Measurements from ENCODE around the gene RPL37.

The RPL37 gene

DNA sequence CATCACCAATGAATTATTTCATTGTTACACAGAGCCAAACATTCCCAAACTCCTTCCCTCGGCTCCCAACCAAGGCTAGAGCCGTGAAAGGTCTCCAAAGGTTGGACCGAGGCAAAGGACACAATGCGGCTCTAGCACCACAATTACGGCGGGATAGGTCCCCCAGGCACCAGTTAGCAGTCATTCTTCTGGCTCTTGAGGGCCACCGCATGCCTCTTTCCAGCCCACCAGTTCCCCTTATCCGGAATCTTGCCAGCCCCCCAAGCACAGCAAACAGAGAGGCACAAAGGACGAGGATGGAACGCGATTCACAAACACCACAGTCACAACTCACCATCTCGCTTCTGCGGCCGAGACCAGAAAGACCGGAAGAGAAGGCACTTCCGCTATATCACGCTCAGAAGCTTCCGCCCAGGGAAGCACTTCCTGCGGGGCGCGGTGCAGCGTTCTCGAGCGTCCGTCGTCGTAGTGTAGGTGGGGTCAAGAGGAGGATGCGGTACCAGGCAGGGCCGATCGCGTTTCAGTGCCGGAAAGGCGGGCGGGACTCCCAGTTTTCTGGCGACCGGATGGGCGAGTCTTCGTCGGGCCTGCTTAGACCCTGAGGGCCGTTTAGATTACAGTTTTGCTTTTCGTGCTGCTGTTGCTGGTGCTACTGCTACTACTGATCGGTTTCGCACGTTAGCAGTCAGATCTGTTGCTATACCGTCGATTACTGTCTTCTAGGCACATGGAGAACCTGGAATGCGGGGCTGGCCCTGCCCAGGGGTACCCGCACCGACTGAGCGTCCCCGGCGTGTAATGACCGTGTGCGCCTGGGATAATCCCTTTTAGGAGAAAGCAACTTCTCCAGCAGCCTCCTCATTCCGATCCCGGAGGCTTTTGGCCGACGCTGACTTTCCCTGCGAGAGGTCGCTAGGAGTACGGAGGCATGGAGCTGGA lies at the start of gene RPL37 (continued):
- TF ChIP-seq, protein P1, sequence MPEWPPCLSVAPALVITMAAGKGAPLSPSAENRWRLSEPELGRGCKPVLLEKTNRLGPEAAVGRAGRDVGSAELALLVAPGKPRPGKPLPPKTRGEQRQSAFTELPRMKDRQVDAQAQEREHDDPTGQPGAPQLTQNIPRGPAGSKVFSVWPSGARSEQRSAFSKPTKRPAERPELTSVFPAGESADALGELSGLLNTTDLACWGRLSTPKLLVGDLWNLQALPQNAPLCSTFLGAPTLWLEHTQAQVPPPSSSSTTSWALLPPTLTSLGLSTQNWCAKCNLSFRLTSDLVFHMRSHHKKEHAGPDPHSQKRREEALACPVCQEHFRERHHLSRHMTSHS (tag by site-specific recombination; IDR thresholded peaks at IDR 0.05), result no peak
- TF ChIP-seq ZNF623 (tag by site-specific recombination; IDR thresholded peaks at IDR 0.05) (peak; percentile 40; the same call in 1 of the 2 replicates), ZNF585B (tag by site-specific recombination; IDR thresholded peaks at IDR 0.05) (no peak; the same call in 1 of the 2 replicates), ZNF175 (tag by site-specific recombination; IDR thresholded peaks at IDR 0.05) (no peak), SCRT1 (tag by site-specific recombination; IDR thresholded peaks at IDR 0.05; ENCODE audit: borderline replicate concordance) (0 out of 2 replicates have a peak, but pooled peaks have one; percentile 23), GFI1B (tag by site-specific recombination; IDR thresholded peaks at IDR 0.05) (no peak; the same call in 1 of the 2 replicates), ZNF521 (tag by site-specific recombination; IDR thresholded peaks at IDR 0.05) (no peak), ZNF157 (tag by site-specific recombination; IDR thresholded peaks at IDR 0.05) (no peak), ZNF132 (tag by site-specific recombination; IDR thresholded peaks at IDR 0.05; ENCODE audit: borderline replicate concordance) (no peak), ZNF184 (tag by site-specific recombination; IDR thresholded peaks at IDR 0.05) (peak; percentile 82), ZNF426 (tag by site-specific recombination; IDR thresholded peaks at IDR 0.05) (no peak), ZNF211 (tag by site-specific recombination; IDR thresholded peaks at IDR 0.05; ENCODE audit: low read depth) (no peak), ZNF341 (tag by site-specific recombination; IDR thresholded peaks at IDR 0.05; ENCODE audit: low read depth) (peak; percentile 57), ZFP3 (tag by site-specific recombination; IDR thresholded peaks at IDR 0.05; ENCODE audit: low read depth) (no peak), ZNF610 (tag by site-specific recombination; IDR thresholded peaks at IDR 0.05; ENCODE audit: borderline replicate concordance) (peak; percentile 93), ZNF596 (tag by site-specific recombination; IDR thresholded peaks at IDR 0.05) (no peak), ZSCAN30 (tag by site-specific recombination; IDR thresholded peaks at IDR 0.05) (peak; percentile 100), ZNF626 (tag by site-specific recombination; IDR thresholded peaks at IDR 0.05) (peak; percentile 64; the same call in 1 of the 2 replicates), ZNF660 (tag by site-specific recombination; IDR thresholded peaks at IDR 0.05) (peak; percentile 100), KLF10 (tag by site-specific recombination; IDR thresholded peaks at IDR 0.05) (peak; percentile 83; the same call in 1 of the 2 replicates), HOXD13 (CRISPR knock-in tag; IDR thresholded peaks at IDR 0.05; ENCODE audit: borderline replicate concordance) (no peak; the same call in 1 of the 2 replicates)
- TF ChIP-seq, protein P2, sequence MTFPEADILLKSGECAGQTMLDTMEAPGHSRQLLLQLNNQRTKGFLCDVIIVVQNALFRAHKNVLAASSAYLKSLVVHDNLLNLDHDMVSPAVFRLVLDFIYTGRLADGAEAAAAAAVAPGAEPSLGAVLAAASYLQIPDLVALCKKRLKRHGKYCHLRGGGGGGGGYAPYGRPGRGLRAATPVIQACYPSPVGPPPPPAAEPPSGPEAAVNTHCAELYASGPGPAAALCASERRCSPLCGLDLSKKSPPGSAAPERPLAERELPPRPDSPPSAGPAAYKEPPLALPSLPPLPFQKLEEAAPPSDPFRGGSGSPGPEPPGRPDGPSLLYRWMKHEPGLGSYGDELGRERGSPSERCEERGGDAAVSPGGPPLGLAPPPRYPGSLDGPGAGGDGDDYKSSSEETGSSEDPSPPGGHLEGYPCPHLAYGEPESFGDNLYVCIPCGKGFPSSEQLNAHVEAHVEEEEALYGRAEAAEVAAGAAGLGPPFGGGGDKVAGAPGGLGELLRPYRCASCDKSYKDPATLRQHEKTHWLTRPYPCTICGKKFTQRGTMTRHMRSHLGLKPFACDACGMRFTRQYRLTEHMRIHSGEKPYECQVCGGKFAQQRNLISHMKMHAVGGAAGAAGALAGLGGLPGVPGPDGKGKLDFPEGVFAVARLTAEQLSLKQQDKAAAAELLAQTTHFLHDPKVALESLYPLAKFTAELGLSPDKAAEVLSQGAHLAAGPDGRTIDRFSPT (tag by site-specific recombination; IDR thresholded peaks at IDR 0.05), result peak; percentile 77; the same call in 1 of the 2 replicates
- TF ChIP-seq, protein P3, sequence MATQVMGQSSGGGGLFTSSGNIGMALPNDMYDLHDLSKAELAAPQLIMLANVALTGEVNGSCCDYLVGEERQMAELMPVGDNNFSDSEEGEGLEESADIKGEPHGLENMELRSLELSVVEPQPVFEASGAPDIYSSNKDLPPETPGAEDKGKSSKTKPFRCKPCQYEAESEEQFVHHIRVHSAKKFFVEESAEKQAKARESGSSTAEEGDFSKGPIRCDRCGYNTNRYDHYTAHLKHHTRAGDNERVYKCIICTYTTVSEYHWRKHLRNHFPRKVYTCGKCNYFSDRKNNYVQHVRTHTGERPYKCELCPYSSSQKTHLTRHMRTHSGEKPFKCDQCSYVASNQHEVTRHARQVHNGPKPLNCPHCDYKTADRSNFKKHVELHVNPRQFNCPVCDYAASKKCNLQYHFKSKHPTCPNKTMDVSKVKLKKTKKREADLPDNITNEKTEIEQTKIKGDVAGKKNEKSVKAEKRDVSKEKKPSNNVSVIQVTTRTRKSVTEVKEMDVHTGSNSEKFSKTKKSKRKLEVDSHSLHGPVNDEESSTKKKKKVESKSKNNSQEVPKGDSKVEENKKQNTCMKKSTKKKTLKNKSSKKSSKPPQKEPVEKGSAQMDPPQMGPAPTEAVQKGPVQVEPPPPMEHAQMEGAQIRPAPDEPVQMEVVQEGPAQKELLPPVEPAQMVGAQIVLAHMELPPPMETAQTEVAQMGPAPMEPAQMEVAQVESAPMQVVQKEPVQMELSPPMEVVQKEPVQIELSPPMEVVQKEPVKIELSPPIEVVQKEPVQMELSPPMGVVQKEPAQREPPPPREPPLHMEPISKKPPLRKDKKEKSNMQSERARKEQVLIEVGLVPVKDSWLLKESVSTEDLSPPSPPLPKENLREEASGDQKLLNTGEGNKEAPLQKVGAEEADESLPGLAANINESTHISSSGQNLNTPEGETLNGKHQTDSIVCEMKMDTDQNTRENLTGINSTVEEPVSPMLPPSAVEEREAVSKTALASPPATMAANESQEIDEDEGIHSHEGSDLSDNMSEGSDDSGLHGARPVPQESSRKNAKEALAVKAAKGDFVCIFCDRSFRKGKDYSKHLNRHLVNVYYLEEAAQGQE (tag by site-specific recombination; IDR thresholded peaks at IDR 0.05), result peak; percentile 66; the same call in 1 of the 2 replicates
- TF ChIP-seq, protein P4, sequence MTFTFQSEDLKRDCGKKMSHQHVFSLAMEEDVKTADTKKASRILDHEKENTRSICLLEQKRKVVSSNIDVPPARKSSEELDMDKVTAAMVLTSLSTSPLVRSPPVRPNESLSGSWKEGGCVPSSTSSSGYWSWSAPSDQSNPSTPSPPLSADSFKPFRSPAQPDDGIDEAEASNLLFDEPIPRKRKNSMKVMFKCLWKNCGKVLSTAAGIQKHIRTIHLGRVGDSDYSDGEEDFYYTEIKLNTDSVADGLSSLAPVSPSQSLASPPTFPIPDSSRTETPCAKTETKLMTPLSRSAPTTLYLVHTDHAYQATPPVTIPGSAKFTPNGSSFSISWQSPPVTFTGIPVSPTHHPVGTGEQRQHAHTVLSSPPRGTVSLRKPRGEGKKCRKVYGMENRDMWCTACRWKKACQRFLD (tag by site-specific recombination; IDR thresholded peaks at IDR 0.05), result no peak
- TF ChIP-seq, protein P5, sequence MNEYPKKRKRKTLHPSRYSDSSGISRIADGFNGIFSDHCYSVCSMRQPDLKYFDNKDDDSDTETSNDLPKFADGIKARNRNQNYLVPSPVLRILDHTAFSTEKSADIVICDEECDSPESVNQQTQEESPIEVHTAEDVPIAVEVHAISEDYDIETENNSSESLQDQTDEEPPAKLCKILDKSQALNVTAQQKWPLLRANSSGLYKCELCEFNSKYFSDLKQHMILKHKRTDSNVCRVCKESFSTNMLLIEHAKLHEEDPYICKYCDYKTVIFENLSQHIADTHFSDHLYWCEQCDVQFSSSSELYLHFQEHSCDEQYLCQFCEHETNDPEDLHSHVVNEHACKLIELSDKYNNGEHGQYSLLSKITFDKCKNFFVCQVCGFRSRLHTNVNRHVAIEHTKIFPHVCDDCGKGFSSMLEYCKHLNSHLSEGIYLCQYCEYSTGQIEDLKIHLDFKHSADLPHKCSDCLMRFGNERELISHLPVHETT (tag by site-specific recombination; IDR thresholded peaks at IDR 0.05), result peak; percentile 99
- TF ChIP-seq, protein P6, sequence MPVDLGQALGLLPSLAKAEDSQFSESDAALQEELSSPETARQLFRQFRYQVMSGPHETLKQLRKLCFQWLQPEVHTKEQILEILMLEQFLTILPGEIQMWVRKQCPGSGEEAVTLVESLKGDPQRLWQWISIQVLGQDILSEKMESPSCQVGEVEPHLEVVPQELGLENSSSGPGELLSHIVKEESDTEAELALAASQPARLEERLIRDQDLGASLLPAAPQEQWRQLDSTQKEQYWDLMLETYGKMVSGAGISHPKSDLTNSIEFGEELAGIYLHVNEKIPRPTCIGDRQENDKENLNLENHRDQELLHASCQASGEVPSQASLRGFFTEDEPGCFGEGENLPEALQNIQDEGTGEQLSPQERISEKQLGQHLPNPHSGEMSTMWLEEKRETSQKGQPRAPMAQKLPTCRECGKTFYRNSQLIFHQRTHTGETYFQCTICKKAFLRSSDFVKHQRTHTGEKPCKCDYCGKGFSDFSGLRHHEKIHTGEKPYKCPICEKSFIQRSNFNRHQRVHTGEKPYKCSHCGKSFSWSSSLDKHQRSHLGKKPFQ (tag by site-specific recombination; IDR thresholded peaks at IDR 0.05), result peak; percentile 54

Data from HEK293 (cell line).